ENCODE measurements around the gene SCNN1B. TPM values are rescaled to one million over a fixed set of nuclear protein-coding genes. Genes with fewer than 3 reads are reported as not detected.

Gene SCNN1B
- total RNA-seq, 4 donors from 2014 or later, result 0.31 to 4.7 (median 2.6) TPM

DNA sequence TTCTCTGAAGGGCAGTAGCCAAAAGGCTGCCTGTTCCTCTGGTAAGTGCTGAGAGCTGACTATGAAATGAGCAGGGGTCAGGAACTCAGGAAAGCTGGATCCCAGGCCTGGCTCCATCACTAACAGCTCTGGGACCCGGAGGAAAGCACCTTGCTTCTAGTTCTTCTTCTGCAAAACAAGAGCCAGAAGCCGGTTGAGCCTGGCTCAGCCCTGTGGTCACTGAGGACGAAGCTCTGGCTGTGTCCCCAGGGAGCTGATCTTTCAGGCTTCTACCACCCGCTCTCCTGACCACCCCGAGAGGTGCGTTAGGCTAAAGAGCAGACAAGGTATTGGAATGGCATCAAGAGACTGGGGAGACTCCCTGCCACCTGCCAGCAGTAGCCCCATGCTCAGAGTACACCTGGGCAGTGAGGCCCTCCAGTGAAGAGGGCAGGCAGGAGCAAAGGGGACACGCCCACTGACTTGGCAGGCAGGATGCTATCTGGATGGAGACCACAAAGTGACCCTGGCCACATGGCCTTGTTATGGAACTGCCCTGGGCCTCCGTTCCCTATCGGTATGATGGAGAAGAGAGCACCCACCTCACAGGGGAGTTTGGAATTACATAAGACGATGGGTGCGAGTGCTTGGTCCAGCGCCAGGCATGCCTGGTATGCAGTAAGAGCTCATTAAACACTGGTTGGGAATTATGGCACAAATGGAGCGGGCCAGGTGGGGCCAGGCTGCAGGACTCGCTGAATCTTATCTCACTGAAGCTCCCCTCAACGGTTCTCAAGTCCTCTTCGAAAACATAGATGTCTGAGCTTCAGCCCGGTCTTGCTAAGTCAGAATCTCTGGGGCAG is 89.5 kb downstream of the SCNN1B start:
- TF ChIP-seq EP300 (IDR thresholded peaks at IDR 0.05) (no peak), CTCF (IDR thresholded peaks at IDR 0.05) (no peak), POLR2A (IDR thresholded peaks at IDR 0.05) (no peak), POLR2AphosphoS5 (IDR thresholded peaks at IDR 0.05) (no peak)
- no peak for ATAC-seq
- Histone ChIP-seq H3K27me3 (no peaks in the 10 kb centered on the region), H3K36me3 (peaks cover 0 to 87% of the 10 kb centered on the region in 2 donors), H3K4me3 (no peak overlapping the region), H3K9me3 (no peaks in the 10 kb centered on the region), H3K4me1 (peaks cover 0 to 25% (median 0%) of the 10 kb centered on the region in 3 donors), H3K27ac (no peak overlapping the region)
- 95% methylated on average over 4 of the region's 17 CpGs; no CpG with 5 or more reads in 1 of the 2 donors for WGBS, 2 donors (ENCODE audit: low coverage in 1 of 2)

- peaks cover 0 to 25% (median 0%) of the 10 kb centered on the region in 3 donors for H3K4me1 ChIP-seq
- ATAC-seq, result no peak
- peaks cover 0 to 91% of the 10 kb centered on the region in 2 donors for H3K36me3 ChIP-seq
- TF ChIP-seq CTCF (IDR thresholded peaks at IDR 0.05) (no peak), POLR2A (IDR thresholded peaks at IDR 0.05) (no peak), POLR2AphosphoS5 (IDR thresholded peaks at IDR 0.05) (no peak), EP300 (IDR thresholded peaks at IDR 0.05) (no peak)
- H3K27ac ChIP-seq, result peak overlapping the region in 2 of 4 donors; percentile 64 to 75
- no peaks in the 10 kb centered on the region for H3K27me3 ChIP-seq
- WGBS, 2 donors (ENCODE audit: low coverage in 1 of 2), result 80% methylated on average over 1 of the region's 6 CpGs; no CpG with 5 or more reads in 1 of the 2 donors
- no peak overlapping the region for H3K4me3 ChIP-seq
- H3K9me3 ChIP-seq, result no peaks in the 10 kb centered on the region
Observed at GRCh38 chr16:23392223-23392600, 90.1 kb downstream of the SCNN1B start.

- no peaks in the 10 kb centered on the region for H3K9me3 ChIP-seq
- WGBS, 2 donors (ENCODE audit: low coverage in 1 of 2), result 48 to 64% methylated on average over 4 of the region's 4 CpGs
- no peaks in the 10 kb centered on the region for H3K27me3 ChIP-seq
- H3K4me1 ChIP-seq, result peaks cover 0 to 37% (median 0%) of the 10 kb centered on the region in 3 donors
- no peak for ATAC-seq
- H3K36me3 ChIP-seq, result peaks cover 0 to 91% of the 10 kb centered on the region in 2 donors
- TF ChIP-seq POLR2AphosphoS5 (IDR thresholded peaks at IDR 0.05), result peak; percentile 15
- no peak for TF ChIP-seq POLR2A (IDR thresholded peaks at IDR 0.05)
- H3K27ac ChIP-seq, result peak overlapping the region in 2 of 4 donors; percentile 64 to 75
- no peak overlapping the region for H3K4me3 ChIP-seq
Observed at GRCh38 chr16:23394141-23394831, 92.2 kb downstream of the SCNN1B start.

DNA sequence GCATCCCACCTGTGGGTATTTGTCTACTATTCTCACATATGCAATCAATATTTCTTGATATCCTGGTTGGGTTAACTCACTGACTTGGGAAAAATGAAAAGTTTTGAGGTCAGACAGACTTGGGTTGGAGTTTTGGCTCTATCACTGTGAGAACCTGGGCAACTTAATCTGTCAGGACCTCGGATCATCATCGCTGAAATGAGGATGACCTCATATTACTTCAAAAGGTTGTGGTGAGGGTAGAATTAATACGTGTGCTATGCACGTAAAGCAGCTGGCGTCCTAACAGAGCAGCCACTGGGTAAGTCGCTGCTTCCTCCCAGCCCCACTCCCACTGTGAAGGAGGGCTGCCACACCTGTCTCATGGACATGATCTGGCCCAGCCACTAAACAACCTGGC is 93.6 kb downstream of the SCNN1B start:
- Histone ChIP-seq H3K36me3 (peaks cover 0 to 91% of the 10 kb centered on the region in 2 donors), H3K27ac (no peak overlapping the region), H3K4me1 (peaks cover 0 to 40% (median 0%) of the 10 kb centered on the region in 3 donors), H3K27me3 (no peaks in the 10 kb centered on the region), H3K4me3 (no peak overlapping the region), H3K9me3 (no peaks in the 10 kb centered on the region)
- WGBS, 2 donors (ENCODE audit: low coverage in 1 of 2), result 79 to 90% methylated on average over 5 of the region's 6 CpGs
- TF ChIP-seq EP300 (IDR thresholded peaks at IDR 0.05) (no peak), POLR2A (IDR thresholded peaks at IDR 0.05) (no peak), POLR2AphosphoS5 (IDR thresholded peaks at IDR 0.05) (no peak), CTCF (IDR thresholded peaks at IDR 0.05) (no peak)
- no peak for ATAC-seq

DNA sequence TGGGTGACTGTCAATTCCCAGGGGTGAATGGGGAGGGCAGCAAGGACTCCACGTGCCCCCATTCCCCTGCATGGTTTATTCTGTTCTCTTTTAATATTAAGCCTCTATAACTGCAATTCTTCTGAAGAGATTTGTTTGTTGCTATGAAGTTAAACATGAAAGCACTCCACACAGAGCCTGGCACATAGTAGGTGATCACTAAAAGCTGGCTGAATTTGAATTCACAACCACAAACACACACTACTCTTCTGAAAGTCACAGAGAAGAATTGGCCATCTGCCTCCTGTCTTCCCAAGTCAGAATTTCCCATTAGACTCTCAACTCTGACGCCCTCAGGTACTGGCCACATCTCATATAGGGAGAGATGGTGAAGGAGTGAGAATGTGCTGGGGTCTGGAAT is 95.4 kb downstream of the SCNN1B start:
- no peaks in the 10 kb centered on the region for H3K9me3 ChIP-seq
- H3K4me1 ChIP-seq, result peaks cover 0 to 40% (median 0%) of the 10 kb centered on the region in 3 donors
- H3K4me3 ChIP-seq, result no peak overlapping the region
- H3K27me3 ChIP-seq, result no peaks in the 10 kb centered on the region
- 84% methylated on average over 2 of the region's 2 CpGs; no CpG with 5 or more reads in 1 of the 2 donors for WGBS, 2 donors (ENCODE audit: low coverage in 1 of 2)
- peaks cover 0 to 91% of the 10 kb centered on the region in 2 donors for H3K36me3 ChIP-seq
- no peak overlapping the region for H3K27ac ChIP-seq
- TF ChIP-seq POLR2AphosphoS5 (IDR thresholded peaks at IDR 0.05) (no peak), CTCF (IDR thresholded peaks at IDR 0.05) (no peak), EP300 (IDR thresholded peaks at IDR 0.05) (no peak), POLR2A (IDR thresholded peaks at IDR 0.05) (no peak)
- ATAC-seq, result no peak

All from gastroesophageal sphincter (tissue), 4 donors.